Mucosa of rectum (tissue), 2 donors: ENCODE results near the gene NUP35.
"Not testable (repeated sequence)": the region's sequence is repeated elsewhere in the genome, so short reads cannot be mapped to it uniquely, and the experiment has no call there.

Source experiments
- H3K27ac ChIP-seq, 2 donors: one replicate each; pipeline ENCODE4 v1.7.0; 2013; ENCODE audit warnings: inconsistent platforms in 2 of 2, low read depth in 2 of 2, low read length in 2 of 2
- H3K27me3 ChIP-seq, 2 donors: one replicate each; pipeline ENCODE4 v1.7.0; 2013; ENCODE audit warnings: low read length in 2 of 2; ENCODE audit not compliant: control insufficient read depth in 2 of 2, insufficient read depth in 2 of 2
- H3K36me3 ChIP-seq, 2 donors: one replicate each; pipeline ENCODE4 v1.7.0; 2013; ENCODE audit warnings: low read length in 2 of 2; ENCODE audit not compliant: control insufficient read depth in 2 of 2, insufficient read depth in 2 of 2
- H3K4me1 ChIP-seq, 2 donors: one replicate each; pipeline ENCODE4 v1.7.0; 2013; ENCODE audit warnings: low read length in 2 of 2, mild to moderate bottlenecking in 1 of 2; ENCODE audit not compliant: control insufficient read depth in 2 of 2, insufficient read depth in 2 of 2
- H3K4me3 ChIP-seq, 2 donors: one replicate each; pipeline ENCODE4 v1.7.0; 2013; ENCODE audit warnings: low read length in 2 of 2
- H3K9ac ChIP-seq, 2 donors: one replicate each; pipeline ENCODE4 v1.7.0; 2013; ENCODE audit warnings: low read length in 2 of 2, low read depth in 1 of 2, mild to moderate bottlenecking in 1 of 2
- H3K9me3 ChIP-seq, 2 donors: one replicate each; pipeline ENCODE4 v1.7.0; 2013; ENCODE audit warnings: low read length in 2 of 2; ENCODE audit not compliant: control insufficient read depth in 2 of 2
- donor health status: healthy.
- donor health status: Normal muscosa, but diverticular disease.

NUP35 gene

GRCh38 chr2:183166210-183166609 lies 42.0 kb downstream of the NUP35 start:
- Histone ChIP-seq H3K4me1 (no peaks in the 10 kb centered on the region), H3K4me3 (no peak overlapping the region), H3K36me3 (peaks cover 11 to 16% of the 10 kb centered on the region in 2 donors), H3K9me3 (peaks cover 0 to 3% of the 10 kb centered on the region in 2 donors), H3K27me3 (no peaks in the 10 kb centered on the region), H3K27ac (no peak overlapping the region), H3K9ac (no peak overlapping the region)

DNA sequence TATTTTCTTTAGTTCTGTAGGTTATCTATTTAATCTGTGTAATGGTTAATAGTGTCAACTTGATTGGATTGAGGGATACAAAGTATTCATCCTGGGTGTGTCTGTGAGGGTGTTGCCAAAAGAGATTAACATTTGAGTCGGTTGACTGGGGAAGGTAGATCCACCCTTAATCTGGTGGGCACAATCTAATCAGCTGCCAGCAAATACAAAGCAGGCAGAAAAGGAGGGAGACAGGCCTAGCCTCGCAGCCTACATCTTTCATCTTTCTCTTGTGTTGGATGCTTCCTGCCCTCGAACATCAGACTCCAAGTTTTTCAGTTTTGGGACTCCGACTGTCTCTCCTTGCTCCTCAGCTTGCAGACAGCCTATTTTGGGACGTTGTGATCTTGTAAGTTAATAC lies 42.7 kb downstream of the NUP35 start:
- H3K27ac ChIP-seq, H3K4me3 ChIP-seq, H3K9me3 ChIP-seq, H3K4me1 ChIP-seq, H3K9ac ChIP-seq, H3K27me3 ChIP-seq: not testable (repeated sequence)
- peaks cover 5 to 11% of the 10 kb centered on the region in 2 donors for H3K36me3 ChIP-seq

GRCh38 chr2:183172220-183172887 lies 48.1 kb downstream of the NUP35 start:
- Histone ChIP-seq H3K4me1 (no peaks in the 10 kb centered on the region), H3K9ac (no peak overlapping the region), H3K36me3 (no peaks in the 10 kb centered on the region), H3K9me3 (no peaks in the 10 kb centered on the region), H3K27me3 (no peaks in the 10 kb centered on the region), H3K4me3 (no peak overlapping the region), H3K27ac (no peak overlapping the region)

DNA sequence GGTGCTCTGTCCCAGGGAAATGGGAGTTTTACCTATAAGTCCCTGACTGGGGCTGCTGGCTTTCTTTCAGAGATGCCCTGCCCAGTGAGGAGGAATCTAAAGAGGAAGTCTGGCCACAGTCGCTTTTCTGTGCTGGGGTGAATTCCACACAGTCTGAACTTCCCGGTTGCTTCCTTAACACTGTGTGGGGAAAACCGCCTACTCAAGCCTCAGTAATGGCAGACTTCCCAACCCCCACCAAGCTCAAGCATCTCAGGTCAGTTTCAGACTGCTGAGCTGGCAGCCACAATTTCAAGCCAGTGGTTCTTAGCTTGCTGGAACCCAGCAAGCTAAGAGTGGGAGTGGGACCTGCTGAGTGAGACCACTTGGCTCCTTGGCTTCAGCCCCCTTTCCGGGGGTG lies 54.9 kb downstream of the NUP35 start:
- H3K36me3 ChIP-seq = no peaks in the 10 kb centered on the region
- no peak overlapping the region for H3K4me3 ChIP-seq
- H3K27me3 ChIP-seq = no peaks in the 10 kb centered on the region
- no peaks in the 10 kb centered on the region for H3K9me3 ChIP-seq
- no peak overlapping the region for H3K9ac ChIP-seq
- H3K4me1 ChIP-seq = no peaks in the 10 kb centered on the region
- no peak overlapping the region for H3K27ac ChIP-seq

- Histone ChIP-seq H3K4me1 (no peaks in the 10 kb centered on the region), H3K9ac (no peak overlapping the region), H3K27ac (no peak overlapping the region), H3K36me3 (peaks cover 3 to 7% of the 10 kb centered on the region in 2 donors), H3K9me3 (no peaks in the 10 kb centered on the region), H3K4me3 (no peak overlapping the region), H3K27me3 (no peaks in the 10 kb centered on the region)
Observed at GRCh38 chr2:183185534-183185933, 61.3 kb downstream of the NUP35 start.

DNA sequence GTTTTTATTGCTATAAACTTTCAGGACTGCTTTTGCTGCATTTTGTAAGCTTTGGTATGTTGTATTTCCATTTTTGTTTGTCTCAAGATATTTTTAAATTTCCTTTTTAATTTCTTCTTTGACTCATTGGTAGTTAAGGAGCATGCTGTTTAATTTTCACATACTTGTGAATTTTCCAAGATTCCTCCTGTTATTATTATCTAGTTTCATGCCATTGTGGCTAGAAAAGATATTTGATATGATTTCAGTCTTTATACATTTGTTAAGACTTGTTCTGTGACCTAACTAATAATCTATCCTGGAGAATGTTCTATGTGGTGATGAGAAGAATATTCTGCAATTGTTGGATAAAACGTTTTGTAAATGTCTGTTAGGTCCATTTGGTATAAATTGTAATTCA lies 62.1 kb downstream of the NUP35 start:
- Histone ChIP-seq H3K27me3 (no peaks in the 10 kb centered on the region), H3K4me3 (no peak overlapping the region), H3K27ac (no peak overlapping the region), H3K9ac (no peak overlapping the region), H3K4me1 (no peaks in the 10 kb centered on the region), H3K36me3 (peaks cover 3 to 10% of the 10 kb centered on the region in 2 donors), H3K9me3 (no peaks in the 10 kb centered on the region)

DNA sequence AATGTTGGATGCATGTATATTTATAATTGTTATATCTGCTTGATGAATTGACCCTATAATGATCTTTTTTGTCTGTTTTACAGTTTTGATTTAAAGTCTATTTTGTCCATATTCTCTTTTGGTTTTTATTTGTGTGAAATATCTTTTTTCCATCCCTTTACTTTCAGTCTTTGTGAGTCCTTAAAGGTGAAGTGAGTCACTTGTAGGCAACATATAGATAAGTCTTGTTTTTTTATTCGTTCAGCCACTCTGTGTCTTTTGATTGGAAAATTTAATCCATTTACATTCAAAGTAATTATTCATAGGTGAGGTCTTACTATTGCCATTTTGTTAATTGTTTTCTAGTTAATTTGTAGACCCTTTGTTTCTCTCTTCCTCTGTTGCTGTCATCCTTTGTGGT lies 62.5 kb downstream of the NUP35 start:
- Histone ChIP-seq H3K36me3 (peaks cover 3 to 10% of the 10 kb centered on the region in 2 donors), H3K4me3 (no peak overlapping the region), H3K9me3 (no peaks in the 10 kb centered on the region), H3K9ac (no peak overlapping the region), H3K27ac (no peak overlapping the region), H3K4me1 (no peaks in the 10 kb centered on the region), H3K27me3 (no peaks in the 10 kb centered on the region)

GRCh38 chr2:183192343-183192742 lies 68.1 kb downstream of the NUP35 start:
- Histone ChIP-seq H3K9me3 (no peaks in the 10 kb centered on the region), H3K9ac (no peak overlapping the region), H3K27ac (no peak overlapping the region), H3K27me3 (no peaks in the 10 kb centered on the region), H3K4me1 (no peaks in the 10 kb centered on the region), H3K36me3 (peaks cover under 1 to 6% of the 10 kb centered on the region in 2 donors), H3K4me3 (no peak overlapping the region)

GRCh38 chr2:183193904-183194303 lies 69.7 kb downstream of the NUP35 start:
- no peaks in the 10 kb centered on the region for H3K27me3 ChIP-seq
- H3K4me1 ChIP-seq = no peaks in the 10 kb centered on the region
- H3K27ac ChIP-seq = no peak overlapping the region
- H3K9me3 ChIP-seq = no peaks in the 10 kb centered on the region
- H3K9ac ChIP-seq = no peak overlapping the region
- peaks cover 0 to 3% of the 10 kb centered on the region in 2 donors for H3K36me3 ChIP-seq
- no peak overlapping the region for H3K4me3 ChIP-seq

DNA sequence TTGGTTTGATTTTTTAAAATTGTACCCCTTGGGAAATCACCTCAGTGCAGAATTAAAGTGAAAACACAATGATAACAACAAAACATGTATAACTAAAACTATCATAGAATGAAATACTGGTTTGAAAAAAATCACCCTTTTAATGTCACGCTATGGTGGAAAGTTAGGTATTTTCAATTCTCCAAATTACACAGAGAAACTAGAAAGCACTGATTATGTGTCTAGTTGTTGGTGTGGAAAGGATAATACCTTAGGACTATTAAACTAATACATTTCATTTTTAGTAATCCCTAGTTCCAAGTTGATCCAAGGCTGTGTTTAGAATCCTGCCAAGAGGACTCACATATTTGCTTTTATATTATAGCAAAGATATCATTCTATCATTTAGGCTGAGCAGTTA lies 71.2 kb downstream of the NUP35 start:
- H3K4me1 ChIP-seq = no peaks in the 10 kb centered on the region
- H3K9ac ChIP-seq = no peak overlapping the region
- H3K27me3 ChIP-seq = no peaks in the 10 kb centered on the region
- no peaks in the 10 kb centered on the region for H3K9me3 ChIP-seq
- peaks cover 0 to 3% of the 10 kb centered on the region in 2 donors for H3K36me3 ChIP-seq
- no peak overlapping the region for H3K27ac ChIP-seq
- no peak overlapping the region for H3K4me3 ChIP-seq
